NCI-H774 (cell line): Measurements from ENCODE around the gene PRPSAP2.
"Not testable (repeated sequence)": the region's sequence is repeated elsewhere in the genome, so short reads cannot be mapped to it uniquely, and the experiment has no call there.

Experiments
- DNase-seq: peaks from one replicate; lab custom pipeline; 2025; lab: John Stamatoyannopoulos, UW

PRPSAP2 gene

GRCh38 chr17:18944646-18945045 is 86.7 kb downstream of the PRPSAP2 start:
- no peak for DNase-seq

DNA sequence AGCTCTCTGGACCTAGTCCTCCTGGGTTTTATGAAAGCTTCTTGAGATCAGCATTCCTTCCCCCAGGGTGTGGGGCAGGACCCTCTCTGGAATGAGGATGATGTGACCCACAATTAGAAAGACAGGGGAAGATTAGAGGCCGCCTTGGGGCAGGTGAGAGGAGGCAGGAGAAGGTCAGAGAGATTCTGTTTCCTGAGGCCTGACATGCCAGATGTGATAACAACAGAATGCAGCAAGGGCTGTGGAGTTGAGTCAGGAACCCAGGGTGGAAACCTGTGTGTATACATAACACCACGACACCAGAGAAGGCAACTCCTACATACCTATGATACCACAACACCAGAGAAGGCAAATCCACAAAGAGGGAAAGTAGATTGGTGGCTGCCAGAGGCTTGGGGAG is 88.6 kb downstream of the PRPSAP2 start:
- DNase-seq, result no peak

- DNase-seq, result no peak
Measured at GRCh38 chr17:18947866-18948265, 89.9 kb downstream of the PRPSAP2 start.

GRCh38 chr17:18948476-18949006 is 90.6 kb downstream of the PRPSAP2 start:
- DNase-seq, result no peak

- no peak for DNase-seq
Measured at GRCh38 chr17:18949566-18949965, 91.6 kb downstream of the PRPSAP2 start.

- no peak for DNase-seq
Measured at GRCh38 chr17:18950346-18950745, 92.4 kb downstream of the PRPSAP2 start.

GRCh38 chr17:18950944-18951905 is 93.3 kb downstream of the PRPSAP2 start:
- DNase-seq, result no peak

DNA sequence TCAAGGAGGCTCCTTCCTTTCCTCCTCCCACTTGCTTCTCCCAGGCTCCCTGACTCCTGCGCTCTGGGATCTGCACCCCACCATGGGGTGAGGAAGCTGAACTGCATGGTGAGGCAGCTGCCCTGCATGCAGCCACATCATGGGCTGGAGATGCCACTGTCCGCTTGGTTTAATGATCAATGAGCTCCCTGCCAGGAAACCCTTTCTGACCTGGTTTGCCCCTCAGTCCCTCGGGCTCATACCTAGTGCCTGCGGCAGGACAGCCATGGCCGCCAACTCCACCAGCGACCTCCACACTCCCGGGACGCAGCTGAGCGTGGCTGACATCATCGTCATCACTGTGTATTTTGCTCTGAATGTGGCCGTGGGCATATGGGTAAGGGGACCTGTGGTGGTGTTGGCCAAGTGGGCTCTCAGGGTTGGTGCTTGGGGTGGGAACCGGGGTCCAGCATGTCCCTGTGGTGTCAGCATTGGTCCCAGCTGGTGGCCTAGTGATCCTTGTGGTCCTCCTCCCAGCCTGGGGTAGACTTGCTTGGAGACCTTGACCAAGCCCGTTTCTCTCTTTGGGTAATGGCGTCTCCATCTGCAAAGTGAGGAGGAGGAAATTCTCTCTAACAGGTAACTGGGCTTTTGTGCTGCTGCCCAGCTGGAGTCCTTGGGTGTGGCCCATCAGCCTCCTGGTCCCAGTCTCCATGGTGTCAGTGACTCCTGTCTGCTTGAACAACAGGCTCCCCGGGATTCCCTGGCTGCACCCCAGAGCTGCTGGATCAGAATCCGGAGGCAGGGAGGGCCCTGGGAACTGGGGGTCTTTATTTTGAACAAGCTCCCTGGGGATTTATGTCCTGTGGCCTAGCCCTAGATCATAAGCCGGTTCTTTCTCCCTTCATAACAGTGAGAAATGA is 94.3 kb downstream of the PRPSAP2 start, which contains the start of gene SLC5A10:
Gene SLC5A10 (plus strand): TSS at position 225 of the 902 bp plus-strand sequence. CDS start 41 bp downstream, at position 266.
- DNase-seq, result no peak

DNA sequence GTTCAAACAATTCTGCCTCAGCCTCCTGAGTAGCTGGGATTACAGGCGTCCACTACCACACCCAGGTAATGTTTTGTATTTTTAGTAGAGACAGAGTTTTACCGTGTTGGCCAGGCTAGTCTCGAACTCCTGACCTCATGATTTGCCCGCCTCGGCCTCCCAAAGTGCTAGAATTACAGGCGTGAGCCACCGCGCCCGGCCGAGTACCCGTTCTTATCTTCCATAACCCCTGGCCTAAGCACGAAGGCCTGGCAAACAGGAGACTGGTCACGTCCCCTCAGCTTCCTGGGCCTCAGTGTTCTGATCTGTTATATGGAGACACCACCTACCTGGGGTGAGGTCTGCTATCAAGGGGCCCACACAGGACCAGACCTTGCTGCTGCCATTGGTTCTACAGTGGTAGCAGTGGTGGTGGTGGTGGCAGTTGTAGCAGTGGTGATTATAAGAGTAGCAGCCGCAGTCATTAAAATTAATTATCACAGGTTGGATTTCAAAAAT is 95.3 kb downstream of the PRPSAP2 start:
- DNase-seq, result no peak

DNA sequence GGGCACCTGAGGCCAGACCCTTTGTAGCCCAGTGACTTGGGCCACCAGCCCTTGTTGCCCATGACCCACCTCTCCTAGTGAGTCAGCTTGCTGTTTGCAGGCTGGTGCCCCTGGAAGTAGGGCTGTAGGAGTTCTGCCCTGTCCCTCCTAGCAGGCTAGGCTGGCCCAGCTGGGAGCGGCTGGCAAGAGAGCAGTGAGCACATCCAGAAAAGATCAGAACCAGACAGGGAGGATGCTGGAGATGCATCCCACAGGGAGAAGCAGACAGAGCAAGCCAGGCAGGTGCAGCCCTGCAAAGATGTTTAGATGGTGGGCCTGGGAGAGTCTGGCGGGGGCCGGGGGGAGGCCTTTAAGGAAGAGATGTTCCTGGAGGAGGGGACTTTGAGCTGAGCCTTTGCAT is 96.4 kb downstream of the PRPSAP2 start:
- no peak for DNase-seq

- DNase-seq, result no peak
Measured at GRCh38 chr17:18955009-18955408, 97.1 kb downstream of the PRPSAP2 start.

- DNase-seq, result not testable (repeated sequence)
Measured at GRCh38 chr17:18956021-18956420, 98.1 kb downstream of the PRPSAP2 start.

DNA sequence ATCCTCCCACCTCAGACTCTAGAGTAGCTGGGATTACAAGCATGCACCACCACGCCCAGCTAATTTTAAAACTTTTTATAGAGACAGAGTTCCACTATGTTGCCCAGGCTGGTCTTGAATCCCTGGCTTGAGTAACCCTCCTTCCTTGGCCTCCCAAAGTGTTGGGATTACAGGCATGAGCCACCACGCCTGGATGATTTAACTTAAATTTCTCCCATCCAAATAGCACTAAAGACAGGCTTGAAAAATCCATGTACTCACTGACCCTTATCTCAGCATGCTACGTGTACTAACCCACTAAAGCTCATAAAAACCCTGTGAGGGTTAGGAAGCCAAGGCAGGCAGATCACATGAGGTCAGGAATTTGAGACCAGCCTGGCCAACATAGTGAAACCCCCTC is 98.7 kb downstream of the PRPSAP2 start:
- no peak for DNase-seq

GRCh38 chr17:18957831-18958230 is 99.9 kb downstream of the PRPSAP2 start:
- no peak for DNase-seq

DNA sequence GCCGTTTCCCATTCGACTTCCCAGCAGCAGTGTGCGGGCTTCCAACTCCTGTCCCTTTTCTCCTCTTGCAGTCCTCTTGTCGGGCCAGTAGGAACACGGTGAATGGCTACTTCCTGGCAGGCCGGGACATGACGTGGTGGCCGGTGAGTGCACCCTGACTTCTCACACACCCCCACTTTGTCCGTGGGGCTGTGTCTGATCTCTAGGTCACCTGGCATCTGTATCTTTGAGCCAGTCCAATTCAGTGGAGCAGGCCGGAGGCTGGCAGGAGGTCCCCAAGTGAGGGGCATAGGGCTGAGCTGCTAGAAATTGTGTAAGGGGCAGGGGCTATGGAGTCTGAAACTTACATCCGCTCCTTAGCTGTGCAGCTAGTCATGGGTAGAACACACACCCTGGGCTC is 100.7 kb downstream of the PRPSAP2 start:
- no peak for DNase-seq

DNA sequence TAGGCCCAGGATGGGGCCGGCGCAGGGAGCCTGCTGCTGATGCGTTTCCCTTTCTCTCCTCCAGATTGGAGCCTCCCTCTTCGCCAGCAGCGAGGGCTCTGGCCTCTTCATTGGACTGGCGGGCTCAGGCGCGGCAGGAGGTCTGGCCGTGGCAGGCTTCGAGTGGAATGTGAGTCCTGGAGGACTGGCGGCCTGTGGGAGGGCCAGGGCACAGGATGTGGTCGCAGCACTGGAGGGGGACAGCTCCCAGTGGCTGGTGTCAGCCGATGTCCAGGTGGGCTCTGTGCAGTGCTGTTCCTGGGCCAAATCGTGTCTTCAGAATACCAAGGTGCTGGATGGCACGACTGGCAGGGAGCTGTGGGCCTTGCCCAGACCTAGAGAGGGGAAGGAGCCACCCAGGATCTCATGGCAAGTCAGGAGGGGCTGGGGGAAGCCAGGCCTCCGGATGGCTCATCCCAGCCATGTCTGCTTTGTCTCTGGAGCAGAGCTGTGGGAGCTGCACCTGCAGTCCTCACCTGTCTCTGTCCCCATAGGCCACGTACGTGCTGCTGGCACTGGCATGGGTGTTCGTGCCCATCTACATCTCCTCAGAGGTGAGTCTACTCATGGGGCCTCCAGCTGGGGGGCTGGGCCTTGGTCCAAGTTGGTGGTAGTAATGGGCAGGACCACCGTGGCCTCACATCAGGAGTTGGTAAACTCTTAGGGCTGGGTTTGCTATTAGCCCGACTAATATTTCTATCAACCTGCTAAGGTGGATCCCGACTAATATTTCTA is 101.3 kb downstream of the PRPSAP2 start:
- no peak for DNase-seq

DNA sequence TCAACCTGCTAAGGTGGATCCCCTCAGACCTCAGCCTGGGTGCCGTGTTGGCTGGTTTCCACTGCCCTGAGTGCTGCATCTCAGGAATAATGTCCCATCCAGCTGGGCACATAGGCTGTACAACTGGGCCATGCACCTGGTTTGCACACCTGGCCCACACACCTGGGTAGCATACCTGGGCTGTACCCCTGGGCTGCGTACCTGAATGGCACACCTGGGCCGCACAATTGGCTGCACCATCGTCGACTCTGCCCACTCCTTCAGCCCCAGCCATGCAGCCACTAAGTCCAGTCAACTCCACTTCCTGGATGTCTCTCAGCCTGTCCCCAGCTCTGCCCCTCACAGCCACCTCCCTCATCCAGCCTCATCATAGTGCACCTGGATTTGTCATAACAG is 101.9 kb downstream of the PRPSAP2 start:
- no peak for DNase-seq

DNA sequence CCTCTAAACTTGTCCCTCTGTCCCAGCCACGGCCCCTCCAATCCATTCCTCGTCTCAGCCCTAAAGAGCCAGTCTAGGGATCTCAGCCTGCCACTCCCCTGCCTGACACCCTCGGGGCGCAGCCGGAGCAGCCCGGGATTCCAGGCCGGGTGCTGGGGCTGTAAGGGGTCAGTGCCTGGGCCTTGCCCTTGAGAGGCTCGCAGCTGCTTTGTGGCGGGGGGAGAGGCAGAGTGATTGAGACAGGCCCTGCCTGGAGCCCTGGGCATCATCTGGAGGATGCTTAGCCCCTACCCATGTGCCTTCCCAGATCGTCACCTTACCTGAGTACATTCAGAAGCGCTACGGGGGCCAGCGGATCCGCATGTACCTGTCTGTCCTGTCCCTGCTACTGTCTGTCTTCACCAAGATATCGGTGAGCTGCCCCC is 102.3 kb downstream of the PRPSAP2 start:
- DNase-seq, result no peak

DNA sequence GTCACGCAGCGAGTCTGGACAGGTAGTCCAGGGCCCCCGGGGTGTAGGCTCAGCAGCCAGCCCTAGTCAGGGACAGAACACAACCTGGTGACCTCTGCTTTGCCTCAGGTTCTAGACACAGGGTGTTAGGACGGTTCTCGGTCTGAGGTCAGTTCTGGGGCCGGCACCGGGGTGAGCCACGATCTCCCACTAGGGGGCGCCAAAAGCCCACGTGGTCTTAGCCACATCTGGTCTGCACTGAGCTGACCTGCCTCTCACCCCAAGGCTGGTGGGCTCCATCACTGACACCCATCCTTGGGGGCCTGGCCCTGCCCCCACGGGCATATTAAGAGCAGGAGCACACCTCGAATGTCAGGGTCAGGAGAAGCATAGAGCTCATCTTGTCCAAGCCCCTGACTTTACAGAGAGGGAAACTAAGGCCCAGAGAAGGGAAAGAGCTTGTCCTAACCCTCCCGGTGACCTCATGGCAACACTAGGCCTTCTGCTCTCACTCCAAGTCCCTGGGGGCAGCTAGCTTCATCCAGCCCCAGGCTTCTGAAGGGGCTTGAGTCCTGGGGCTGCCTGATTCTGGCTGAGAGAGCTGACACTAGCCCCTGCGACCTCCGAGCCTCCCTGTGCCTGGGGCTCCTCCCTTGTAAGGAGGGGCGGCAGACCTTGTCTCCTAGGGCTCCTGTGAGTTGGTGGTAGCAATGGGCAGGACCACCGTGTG is 103.0 kb downstream of the PRPSAP2 start:
- DNase-seq, result peak; percentile 5

GRCh38 chr17:18961634-18962493 is 103.9 kb downstream of the PRPSAP2 start:
- DNase-seq, result no peak
